GM12875 (cell line): ENCODE data around the gene ATP11C.

Experiments used
- H3K4me3 ChIP-seq: one replicate; pipeline ENCODE4 v1.5.1; 2011; ENCODE audit warnings: low read depth, low read length, control low read depth
- CTCF ChIP-seq: IDR thresholded peaks from 2 replicates; pipeline ENCODE4 v1.5.1; 2011; ENCODE audit warnings: low read depth, mild to moderate bottlenecking, control low read depth, inconsistent platforms, low read length, moderate library complexity, borderline replicate concordance; ENCODE audit not compliant: insufficient read depth

Gene ATP11C

GRCh38 chrX:139762400-139763183 lies 170.3 kb downstream of the ATP11C start:
- no peak overlapping the region for H3K4me3 ChIP-seq
- no peak for TF ChIP-seq CTCF

- H3K4me3 ChIP-seq = no peak overlapping the region
- peak; percentile 37; the same call in 1 of the 2 replicates for TF ChIP-seq CTCF
Observed at GRCh38 chrX:139759637-139760036, 173.2 kb downstream of the ATP11C start.

GRCh38 chrX:139758809-139759208 lies 174.0 kb downstream of the ATP11C start:
- H3K4me3 ChIP-seq = no peak overlapping the region
- TF ChIP-seq CTCF = no peak

GRCh38 chrX:139758250-139758649 lies 174.6 kb downstream of the ATP11C start:
- H3K4me3 ChIP-seq = no peak overlapping the region
- TF ChIP-seq CTCF = no peak

- no peak overlapping the region for H3K4me3 ChIP-seq
- no peak for TF ChIP-seq CTCF
Observed at GRCh38 chrX:139751053-139751452, 181.8 kb downstream of the ATP11C start.

- TF ChIP-seq CTCF = no peak
- no peak overlapping the region for H3K4me3 ChIP-seq
Observed at GRCh38 chrX:139750390-139750789, 182.5 kb downstream of the ATP11C start.

GRCh38 chrX:139739138-139739537 lies 193.7 kb downstream of the ATP11C start:
- H3K4me3 ChIP-seq = no peak overlapping the region
- TF ChIP-seq CTCF = no peak
